22Rv1 (cell line): ENCODE data around the gene ST3GAL5.

Source experiments
- CTCF ChIP-seq: fragments of 450-650 bp; IDR thresholded peaks from 2 replicates; pipeline ENCODE4 v1.5.1; 2017; ENCODE audit warnings: mild to moderate bottlenecking
- ZFX ChIP-seq: fragments of 450-650 bp; IDR thresholded peaks from 2 replicates; pipeline ENCODE4 v1.6.1; 2017; ENCODE audit warnings: antibody characterized with exemption, borderline replicate concordance

GRCh38 chr2:85802354-85803103, 86.3 kb downstream of the ST3GAL5 start:
- no peak for TF ChIP-seq CTCF
- no peak for TF ChIP-seq ZFX
